ENCODE data around the gene CCL19. TPM values are rescaled to one million over a fixed set of nuclear protein-coding genes. Genes with fewer than 3 reads are reported as not detected.

CCL19 gene
- total RNA-seq, 1 experiment from 2014 or later: not detected

GRCh38 chr9:34651876-34652601 is 39.0 kb downstream of the CCL19 start, which contains the start of gene IL11RA (continued):
- TF ChIP-seq FOXP4 (CRISPR knock-in tag; IDR thresholded peaks at IDR 0.05) (0 out of 2 replicates have a peak, but pooled peaks have one; percentile 22), ZNF232 (CRISPR knock-in tag; IDR thresholded peaks at IDR 0.05) (no peak), E2F5 (CRISPR knock-in tag; IDR thresholded peaks at IDR 0.05) (no peak), FOXK1 (CRISPR knock-in tag; IDR thresholded peaks at IDR 0.05) (0 out of 2 replicates have a peak, but pooled peaks have one; percentile 24), AFF4 (CRISPR knock-in tag; IDR thresholded peaks at IDR 0.05; ENCODE audit: borderline replicate concordance) (no peak), NR2C2 (CRISPR knock-in tag; IDR thresholded peaks at IDR 0.05) (no peak), TP53 (CRISPR knock-in tag; IDR thresholded peaks at IDR 0.05) (no peak), ATF6 (CRISPR knock-in tag; IDR thresholded peaks at IDR 0.05) (no peak), ZNF219 (CRISPR knock-in tag; IDR thresholded peaks at IDR 0.05; ENCODE audit: borderline replicate concordance) (no peak), ZNF423 (CRISPR knock-in tag; IDR thresholded peaks at IDR 0.05) (no peak), USF1 (CRISPR knock-in tag; IDR thresholded peaks at IDR 0.05) (no peak), SMAD4 (CRISPR knock-in tag; IDR thresholded peaks at IDR 0.05) (no peak), MXD4 (CRISPR knock-in tag; IDR thresholded peaks at IDR 0.05; ENCODE audit: borderline replicate concordance) (no peak), GRHL2 (CRISPR knock-in tag; IDR thresholded peaks at IDR 0.05; ENCODE audit: insufficient replicate concordance, severe bottlenecking) (no peak), ZNF425 (CRISPR knock-in tag; conservative IDR thresholded peaks at IDR 0.05) (no peak), ERG (CRISPR knock-in tag; IDR thresholded peaks at IDR 0.05) (no peak), MLX (CRISPR knock-in tag; IDR thresholded peaks at IDR 0.05) (no peak), PREB (CRISPR knock-in tag; IDR thresholded peaks at IDR 0.05; ENCODE audit: borderline replicate concordance) (no peak), GTF2I (CRISPR knock-in tag; conservative IDR thresholded peaks at IDR 0.05) (no peak), SMAD3 (CRISPR knock-in tag; IDR thresholded peaks at IDR 0.05; ENCODE audit: borderline replicate concordance) (no peak; the same call in 1 of the 2 replicates), CBFB (CRISPR knock-in tag; IDR thresholded peaks at IDR 0.05; ENCODE audit: low read depth) (no peak), GABPB1 (CRISPR knock-in tag; IDR thresholded peaks at IDR 0.05) (peak; percentile 63), CREB1 (CRISPR knock-in tag; IDR thresholded peaks at IDR 0.05) (no peak)

Data from WTC11 (cell line).